MM.1S (cell line): Measurements from ENCODE around the gene KCNQ1.

Source experiments
- DNase-seq: peaks from one replicate; pipeline ENCODE4 v3.0.0-alpha.2; 2015
- H2AFZ ChIP-seq: fragments of 300-600 bp; sonication (generic); 2 replicates; pipeline ENCODE4 v1.6.0; 2016; ENCODE audit warnings: antibody characterized with exemption, low read length
- H3F3A ChIP-seq: fragments of 300-600 bp; sonication (generic); 2 replicates; pipeline ENCODE4 v1.6.1; 2016; ENCODE audit warnings: mild to moderate bottlenecking, antibody characterized with exemption, low read length, moderate library complexity, mixed read lengths; ENCODE audit not compliant: insufficient read depth
- H3K27ac ChIP-seq: fragments of 300-600 bp; sonication (generic); 2 replicates; pipeline ENCODE4 v1.5.1; 2016; ENCODE audit warnings: mild to moderate bottlenecking, low read length
- H3K27me3 ChIP-seq: fragments of 300-600 bp; sonication (generic); replicated peaks from 2 replicates; pipeline ENCODE4 v1.6.0; 2016; ENCODE audit warnings: low read length; ENCODE audit not compliant: insufficient read depth
- H3K36me3 ChIP-seq: fragments of 300-600 bp; sonication (generic); replicated peaks from 2 replicates; pipeline ENCODE4 v1.6.1; 2016; ENCODE audit warnings: mild to moderate bottlenecking, low read length, mixed read lengths; ENCODE audit not compliant: insufficient read depth
- H3K4me1 ChIP-seq: fragments of 300-600 bp; sonication (generic); 2 replicates; pipeline ENCODE4 v1.6.1; 2016; ENCODE audit warnings: low read length, mixed read lengths
- H3K4me2 ChIP-seq: fragments of 300-600 bp; sonication (generic); 2 replicates; pipeline ENCODE4 v1.6.0; 2016; ENCODE audit warnings: low read depth, low read length
- H3K4me3 ChIP-seq: fragments of 300-600 bp; sonication (generic); 2 replicates; pipeline ENCODE4 v1.5.1; 2016; ENCODE audit warnings: low read length, mixed read lengths
- H3K79me2 ChIP-seq: fragments of 300-600 bp; sonication (generic); 2 replicates; pipeline ENCODE4 v1.6.1; 2016; ENCODE audit warnings: mixed run types, low read length, mixed read lengths
- H3K9ac ChIP-seq: fragments of 300-600 bp; sonication (generic); 2 replicates; pipeline ENCODE4 v1.6.1; 2016; ENCODE audit warnings: low read length, mixed read lengths
- H3K9me2 ChIP-seq: fragments of 300-600 bp; sonication (generic); replicated peaks from 2 replicates; pipeline ENCODE4 v1.6.1; 2016; ENCODE audit warnings: mild to moderate bottlenecking, low read length, mixed read lengths; ENCODE audit not compliant: insufficient read depth
- H3K9me3 ChIP-seq: fragments of 300-600 bp; sonication (generic); replicated peaks from 2 replicates; pipeline ENCODE4 v1.6.1; 2016; ENCODE audit warnings: mild to moderate bottlenecking, low read length, mixed read lengths; ENCODE audit not compliant: insufficient read depth
- H4K20me1 ChIP-seq: fragments of 300-600 bp; sonication (generic); 2 replicates; pipeline ENCODE4 v1.6.1; 2016; ENCODE audit warnings: mild to moderate bottlenecking, low read length, moderate library complexity, mixed read lengths; ENCODE audit not compliant: insufficient read depth
- CTCF ChIP-seq: fragments of 300-600 bp; sonication (generic); IDR thresholded peaks from 2 replicates; pipeline ENCODE4 v1.5.1; 2016; ENCODE audit warnings: antibody characterized with exemption, low read length, mixed read lengths
- EZH2 ChIP-seq: fragments of 300-600 bp; sonication (generic); optimal IDR thresholded peaks from 2 replicates; pipeline ENCODE3; 2017; ENCODE audit warnings: low read depth, mild to moderate bottlenecking, antibody characterized with exemption, low read length, mixed read lengths
- EZH2phosphoT487 ChIP-seq: fragments of 300-600 bp; sonication (generic); IDR thresholded peaks from 2 replicates; pipeline ENCODE4 v1.6.1; 2018; ENCODE audit warnings: antibody characterized with exemption, low read length

Gene KCNQ1

GRCh38 chr11:2590131-2590964 is 145.5 kb downstream of the KCNQ1 start:
- Histone ChIP-seq H3F3A (no peaks in the 10 kb centered on the region), H3K79me2 (no peaks in the 10 kb centered on the region), H3K4me3 (no peak overlapping the region), H3K36me3 (no peaks in the 10 kb centered on the region), H3K4me2 (no peak overlapping the region), H3K4me1 (peaks cover 5% of the 10 kb centered on the region; the same call in 1 of the 2 replicates), H3K9me3 (no peaks in the 10 kb centered on the region), H2AFZ (no peak overlapping the region), H3K27me3 (no peaks in the 10 kb centered on the region), H3K27ac (no peak overlapping the region), H3K9me2 (no peaks in the 10 kb centered on the region), H3K9ac (no peak overlapping the region), H4K20me1 (no peaks in the 10 kb centered on the region)
- DNase-seq = no peak
- TF ChIP-seq EZH2 (no peak), EZH2phosphoT487 (no peak), CTCF (no peak)

GRCh38 chr11:2590965-2591754 is 146.4 kb downstream of the KCNQ1 start:
- H2AFZ ChIP-seq = no peak overlapping the region
- no peaks in the 10 kb centered on the region for H3F3A ChIP-seq
- no peak overlapping the region for H3K27ac ChIP-seq
- H3K4me3 ChIP-seq = no peak overlapping the region
- no peaks in the 10 kb centered on the region for H3K36me3 ChIP-seq
- H4K20me1 ChIP-seq = no peaks in the 10 kb centered on the region
- no peaks in the 10 kb centered on the region for H3K79me2 ChIP-seq
- H3K4me1 ChIP-seq = peaks cover 5% of the 10 kb centered on the region; the same call in 1 of the 2 replicates
- no peaks in the 10 kb centered on the region for H3K27me3 ChIP-seq
- H3K9me2 ChIP-seq = no peaks in the 10 kb centered on the region
- no peak overlapping the region for H3K9ac ChIP-seq
- no peak overlapping the region for H3K4me2 ChIP-seq
- TF ChIP-seq CTCF = no peak
- no peak for TF ChIP-seq EZH2
- no peak for TF ChIP-seq EZH2phosphoT487
- DNase-seq = no peak
- no peaks in the 10 kb centered on the region for H3K9me3 ChIP-seq

GRCh38 chr11:2591805-2592204 is 147.0 kb downstream of the KCNQ1 start:
- TF ChIP-seq CTCF (no peak), EZH2 (no peak), EZH2phosphoT487 (no peak)
- H3K9me2 ChIP-seq = no peaks in the 10 kb centered on the region
- no peak for DNase-seq
- no peaks in the 10 kb centered on the region for H3K79me2 ChIP-seq
- no peaks in the 10 kb centered on the region for H3K27me3 ChIP-seq
- no peaks in the 10 kb centered on the region for H4K20me1 ChIP-seq
- no peak overlapping the region for H3K27ac ChIP-seq
- H3K4me1 ChIP-seq = peaks cover 5% of the 10 kb centered on the region; the same call in 1 of the 2 replicates
- no peak overlapping the region for H3K4me3 ChIP-seq
- no peak overlapping the region for H3K4me2 ChIP-seq
- H3K9me3 ChIP-seq = no peaks in the 10 kb centered on the region
- H3K36me3 ChIP-seq = no peaks in the 10 kb centered on the region
- H3K9ac ChIP-seq = no peak overlapping the region
- H3F3A ChIP-seq = no peaks in the 10 kb centered on the region
- no peak overlapping the region for H2AFZ ChIP-seq
